Posterior vena cava (tissue), 2 donors: Measurements from ENCODE around the gene KCP. TPM values are rescaled to one million over a fixed set of nuclear protein-coding genes. Genes with fewer than 3 reads are reported as not detected.

Experiments
- DNase-seq: peaks from one replicate; pipeline ENCODE4 v3.0.0-alpha.2; 2020; ENCODE audit warnings: low spot score
- intact Hi-C, 2 donors: fragments of 100-400 bp; cut with DNase I; formaldehyde crosslinking; loops; one replicate each; pipeline versions ENCODE4 v1.14.1 to v1.14.2; 2022 to 2023
- total RNA-seq, 2 donors: library from RNA; stranded (reverse); fragmentation: NEBNext Ultra II Directional; extraction: Animal tissue kit (Norgen Biotek cat#: 25700); gene quantifications; one replicate each; pipeline ENCODE4 v1.2.1, GENCODE V29; 2021
- donor health status: DM: yes; HTN: yes; CAD: no.
- donor health status: DM: yes; HTN: yes; CAD: no.

KCP gene
- total RNA-seq, 2 donors from 2014 or later: 0.95 to 1.3 TPM

- intact Hi-C loops: loop anchor here in 1 of 2 donors (5.0 kb wide), 1 partner anchor 274 kb away; no protein-coding TSS in a partner anchor
- peak; percentile 75 for DNase-seq
Observed at GRCh38 chr7:128880791-128881457, 29.6 kb downstream of the KCP start.

GRCh38 chr7:128879939-128880746 is 30.4 kb downstream of the KCP start:
- DNase-seq: peak; percentile 83

GRCh38 chr7:128879461-128879938 is 31.0 kb downstream of the KCP start:
- intact Hi-C loops: no loop called here

More at GRCh38 chr7:128879939-128880746, 30.4 kb downstream of the KCP start:
- intact Hi-C loops: loop anchor here in 1 of 2 donors (5.0 kb wide), 1 partner anchor 273 kb away; no protein-coding TSS in a partner anchor

GRCh38 chr7:128878226-128879105 is 32.0 kb downstream of the KCP start:
- intact Hi-C loops: no loop called here
- peak; percentile 76 for DNase-seq

More at GRCh38 chr7:128879461-128879938, 31.0 kb downstream of the KCP start:
- DNase-seq: peak; percentile 79

GRCh38 chr7:128877756-128878120 is 32.8 kb downstream of the KCP start:
- DNase-seq: peak; percentile 2
- intact Hi-C loops: no loop called here

GRCh38 chr7:128876978-128877755 is 33.3 kb downstream of the KCP start:
- intact Hi-C loops: no loop called here
- DNase-seq: peak; percentile 74

GRCh38 chr7:128876586-128876977 is 33.9 kb downstream of the KCP start:
- peak; percentile 49 for DNase-seq
- intact Hi-C loops: no loop called here

- peak; percentile 34 for DNase-seq
- intact Hi-C loops: no loop called here
Observed at GRCh38 chr7:128876127-128876526, 34.4 kb downstream of the KCP start.

GRCh38 chr7:128875523-128875948 is 35.0 kb downstream of the KCP start:
- peak; percentile 41 for DNase-seq
- intact Hi-C loops: no loop called here

GRCh38 chr7:128874140-128875031 is 36.1 kb downstream of the KCP start:
- peak; percentile 72 for DNase-seq
- intact Hi-C loops: no loop called here

GRCh38 chr7:128873234-128873633 is 37.3 kb downstream of the KCP start:
- peak; percentile 60 for DNase-seq
- intact Hi-C loops: no loop called here

- intact Hi-C loops: no loop called here
- no peak for DNase-seq
Observed at GRCh38 chr7:128872394-128872824, 38.1 kb downstream of the KCP start.

- no peak for DNase-seq
- intact Hi-C loops: no loop called here
Observed at GRCh38 chr7:128871050-128871449, 39.5 kb downstream of the KCP start.

GRCh38 chr7:128869944-128870285 is 40.6 kb downstream of the KCP start:
- intact Hi-C loops: no loop called here
- no peak for DNase-seq

GRCh38 chr7:128869138-128869943 is 41.2 kb downstream of the KCP start:
- intact Hi-C loops: no loop called here
- no peak for DNase-seq

- no peak for DNase-seq
- intact Hi-C loops: no loop called here
Observed at GRCh38 chr7:128868624-128869137, 41.8 kb downstream of the KCP start.
